SIG-M5 (cell line): ENCODE measurements around the gene SNRPA1.

Experiments
- DNase-seq: peaks from one replicate; lab custom pipeline; 2025; lab: John Stamatoyannopoulos, UW

Gene SNRPA1

DNA sequence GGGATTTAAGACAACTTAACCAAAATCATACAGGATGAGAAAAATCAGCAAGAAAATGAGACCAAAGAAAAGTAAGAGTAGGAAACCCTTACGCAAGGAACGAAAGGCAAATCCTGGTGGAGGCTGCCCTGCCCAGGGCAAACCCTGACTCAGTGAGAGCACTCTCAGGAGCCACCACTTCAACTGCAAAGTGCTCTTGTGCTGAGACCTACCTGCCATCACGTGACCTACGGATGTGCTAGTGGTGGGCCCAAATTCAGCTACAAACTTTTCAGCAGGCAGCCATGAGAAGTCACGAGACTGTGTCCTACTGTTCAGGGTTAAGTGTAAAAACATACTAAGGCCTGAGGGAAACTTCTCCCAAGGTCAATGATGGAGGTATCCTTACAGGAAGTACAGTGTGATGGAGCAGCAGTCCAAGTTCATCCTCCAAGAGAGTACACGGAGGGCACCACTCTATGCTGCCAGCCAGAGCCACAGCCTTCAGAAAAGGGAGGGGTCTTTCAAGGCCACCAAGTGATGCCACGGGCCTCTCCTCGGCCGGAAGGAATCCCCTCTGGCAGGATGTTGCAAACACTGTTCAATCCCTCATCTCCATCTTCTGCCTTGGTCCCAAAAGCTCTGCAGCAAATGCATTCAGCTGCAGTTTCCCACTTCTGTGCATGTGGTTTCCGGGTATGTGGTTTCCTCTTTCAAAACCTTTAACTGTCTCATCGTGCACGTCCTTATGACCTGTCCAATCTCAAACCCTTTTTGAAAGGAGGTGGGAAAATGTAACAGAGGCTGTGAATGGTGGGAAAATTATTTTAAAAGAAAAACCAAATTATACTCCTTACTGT lies 52.7 kb downstream of the SNRPA1 start:
- DNase-seq = peak; percentile 63

DNA sequence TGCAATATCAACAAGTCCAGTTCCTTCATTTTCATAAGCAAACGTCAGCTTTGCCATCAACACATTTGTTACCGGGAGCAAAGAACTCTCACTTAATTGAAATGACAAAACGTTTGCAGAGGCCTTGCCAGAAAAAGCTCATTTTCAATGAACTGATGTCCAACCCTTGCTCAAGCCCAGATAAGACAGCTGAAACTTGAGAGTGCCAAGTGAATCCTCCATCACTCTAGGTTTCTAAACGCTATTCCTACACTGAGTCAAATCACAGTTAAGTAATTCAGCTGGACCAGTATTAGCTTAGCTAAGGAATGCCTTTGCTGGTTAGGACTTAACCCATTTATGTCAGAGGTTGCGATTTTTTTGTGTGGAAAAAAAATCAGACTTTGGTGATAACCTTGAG lies 54.7 kb downstream of the SNRPA1 start:
- DNase-seq = no peak

DNA sequence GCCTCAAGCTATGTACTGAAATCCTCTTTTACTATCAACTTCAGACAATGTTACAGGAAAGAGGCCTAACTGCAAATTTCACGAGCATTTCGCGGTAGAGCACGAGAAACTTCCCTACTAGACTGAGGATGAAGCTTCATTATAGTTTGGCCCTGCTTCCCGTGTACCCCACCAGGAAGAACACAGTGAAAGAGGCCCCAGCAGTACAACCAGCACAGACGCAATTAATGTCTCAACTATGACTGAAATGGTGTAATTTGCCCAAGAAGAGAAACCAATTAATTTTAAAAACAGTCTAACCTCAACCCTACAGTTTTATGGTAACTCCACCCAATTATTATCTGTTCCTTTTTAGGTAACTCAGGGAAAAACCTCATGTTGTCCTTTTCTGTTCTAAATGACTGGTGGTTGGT lies 55.3 kb downstream of the SNRPA1 start:
- DNase-seq = peak; percentile 54

DNA sequence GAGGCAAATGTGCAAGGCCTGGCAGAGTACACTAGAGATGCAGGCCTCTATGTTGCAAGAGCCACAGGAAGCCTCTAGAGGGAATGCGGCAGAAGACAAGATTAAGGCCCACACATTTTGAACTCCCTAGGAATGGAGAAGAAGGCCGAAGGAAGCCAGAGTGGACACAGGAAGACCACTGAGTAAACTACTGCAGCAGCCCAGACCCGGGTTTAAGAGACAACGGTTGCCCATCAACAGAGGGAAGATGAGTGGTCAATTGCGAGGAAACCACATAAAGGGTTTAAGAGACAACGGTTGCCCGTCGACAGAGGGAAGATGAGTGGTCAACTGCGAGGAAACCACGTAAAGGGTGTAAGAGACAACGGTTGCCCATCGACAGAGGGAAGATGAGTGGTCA lies 57.8 kb downstream of the SNRPA1 start:
- no peak for DNase-seq

DNA sequence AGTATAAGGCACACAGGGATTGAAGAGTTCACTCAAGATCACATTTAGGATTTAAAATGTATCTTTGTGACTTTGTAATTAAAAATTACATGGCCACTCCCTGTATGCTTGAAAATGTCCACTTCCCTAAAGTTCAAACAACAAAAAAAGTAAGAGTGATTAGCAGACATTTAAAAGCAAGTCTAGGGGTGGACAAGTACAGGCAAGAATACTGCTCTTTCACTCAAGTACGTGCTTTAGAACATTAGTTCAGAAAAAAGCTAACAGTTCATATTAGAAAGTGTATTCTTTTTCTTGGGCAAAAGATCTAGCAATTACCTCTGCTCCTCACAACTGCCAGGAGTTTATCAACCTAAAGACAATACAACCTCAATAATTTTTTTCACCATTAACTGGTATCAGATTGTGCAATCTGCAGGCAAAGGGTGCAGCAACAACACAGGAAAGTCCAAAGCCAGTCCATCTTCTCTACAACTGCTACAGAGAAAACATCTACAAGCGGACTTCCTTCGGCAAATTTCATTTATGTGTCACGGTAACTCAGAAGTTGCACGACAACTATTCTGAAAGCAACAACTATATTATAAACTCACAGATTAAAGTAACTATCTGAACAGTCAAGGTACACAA lies 61.3 kb downstream of the SNRPA1 start:
- no peak for DNase-seq

DNA sequence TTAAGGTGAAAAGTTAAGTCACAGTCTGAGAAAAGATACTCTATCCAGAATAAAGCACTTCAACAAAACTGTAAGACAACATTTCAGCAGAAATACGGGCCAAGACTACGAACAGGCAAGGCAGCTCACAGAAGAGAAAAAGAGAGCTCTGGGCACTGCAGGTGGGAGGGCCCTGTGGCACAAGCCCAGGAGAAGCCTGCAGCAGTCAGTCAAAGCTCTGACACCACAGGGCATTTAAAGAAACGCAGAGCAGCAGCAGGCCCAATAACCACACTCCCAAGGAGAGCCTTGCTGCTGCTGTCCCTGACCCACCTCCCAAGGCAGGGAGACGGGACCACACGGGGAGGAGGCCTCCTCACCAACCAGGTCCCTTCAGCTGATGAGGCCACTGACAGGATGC lies 62.4 kb downstream of the SNRPA1 start:
- no peak for DNase-seq
